Aorta (tissue), 5 donors: ENCODE data around the gene SH3PXD2B. TPM values are rescaled to one million over a fixed set of nuclear protein-coding genes. Genes with fewer than 3 reads are reported as not detected.

Source experiments
- ATAC-seq: fragments of 200-7000 bp; cut with Tn5 transposase; one replicate; pipeline ENCODE4 v1.9.1; 2022; ENCODE audit warnings: moderate library complexity; ENCODE audit not compliant: low FRiP score
- DNase-seq, 2 donors: peaks; one replicate each; pipeline ENCODE4 v3.0.0-alpha.2; 2020
- H3K27ac ChIP-seq, 2 donors: one replicate each; pipeline ENCODE4 v1.5.1; 2013; ENCODE audit warnings: low read length in 2 of 2, mild to moderate bottlenecking in 2 of 2, moderate library complexity in 2 of 2, control low read depth in 1 of 2, inconsistent platforms in 1 of 2, low read depth in 1 of 2
- H3K27me3 ChIP-seq, 2 donors: one replicate each; pipeline ENCODE4 v1.6.1; 2013; ENCODE audit warnings: control low read depth in 1 of 2, low read length in 1 of 2, mild to moderate bottlenecking in 1 of 2, moderate library complexity in 1 of 2; ENCODE audit not compliant: insufficient read depth in 2 of 2, control insufficient read depth in 1 of 2
- H3K36me3 ChIP-seq, 2 donors: one replicate each; pipeline ENCODE4 v1.6.1; 2013; ENCODE audit warnings: control low read depth in 1 of 2, low read length in 1 of 2, mild to moderate bottlenecking in 1 of 2; ENCODE audit not compliant: insufficient read depth in 2 of 2, control insufficient read depth in 1 of 2
- H3K4me1 ChIP-seq, 2 donors: one replicate each; pipeline ENCODE4 v1.6.1; 2013; ENCODE audit warnings: low read length in 2 of 2, control low read depth in 1 of 2, mild to moderate bottlenecking in 1 of 2, moderate library complexity in 1 of 2; ENCODE audit not compliant: insufficient read depth in 2 of 2, control insufficient read depth in 1 of 2
- H3K4me3 ChIP-seq, 2 donors: one replicate each; pipeline ENCODE4 v1.5.1; 2013; ENCODE audit warnings: low read length in 2 of 2, control low read depth in 1 of 2, mild to moderate bottlenecking in 1 of 2
- H3K9me3 ChIP-seq: one replicate; pipeline ENCODE4 v1.6.1; 2013; ENCODE audit warnings: mild to moderate bottlenecking, low read length; ENCODE audit not compliant: control insufficient read depth
- WGBS, 2 donors: extraction: QIAGEN DNeasy Blood & Tissue Kit; methylation state at CpG; one replicate each; pipeline ENCODE4 v1.1.7; 2013; 5-methylcytosine and 5-hydroxymethylcytosine counted together
- intact Hi-C, 2 donors: fragments of 100-400 bp; cut with DNase I; formaldehyde crosslinking; loops; one replicate each; pipeline versions ENCODE4 v1.14.2 to v1.15.0; 2022
- polyA plus RNA-seq, 2 donors: library from polyadenylated mRNA; stranded (reverse); fragments of 200-250 nt; gene quantifications; one replicate each; pipeline ENCODE4 v1.2.3, GENCODE V29; 2013
- total RNA-seq, 2 donors: library from RNA; stranded (reverse); fragmentation: NEBNext Ultra II Directional; extraction: Animal tissue kit (Norgen Biotek cat#: 25700); gene quantifications; one replicate each; pipeline ENCODE4 v1.2.1, GENCODE V29; 2021
- donor health status: healthy with polysubstance abuse.
- donor health status: Bipolar disorder and iron deficiency.
- donor health status: DM: no; HTN: no; CAD: no.
- donor health status: DM: no; HTN: no; CAD: no.
- donor health status: DM: yes; HTN: yes; CAD: no.

SH3PXD2B gene
- total and polyA plus RNA-seq, 4 donors: 4.5 to 69.1 (median 25.3) TPM

- Histone ChIP-seq H3K36me3 (no peaks in the 10 kb centered on the region), H3K4me3 (no peak overlapping the region), H3K27me3 (no peaks in the 10 kb centered on the region), H3K27ac (no peak overlapping the region), H3K9me3 (peaks cover 2% of the 10 kb centered on the region), H3K4me1 (no peaks in the 10 kb centered on the region)
- DNase-seq (no peak), ATAC-seq (no peak)
- WGBS, 2 donors: 49 to 65% methylated on average over 9 of the region's 9 CpGs
- intact Hi-C loops: loop anchor here in 1 of 2 donors (10.0 kb wide), 1 partner anchor 482 kb away; no protein-coding TSS in a partner anchor
Observed at GRCh38 chr5:172463031-172463430, 8.7 kb upstream of the SH3PXD2B start.

GRCh38 chr5:172459783-172460165 lies 5.4 kb upstream of the SH3PXD2B start:
- peaks cover 2% of the 10 kb centered on the region for H3K9me3 ChIP-seq
- 92 to 95% methylated on average over 5 of the region's 5 CpGs for WGBS, 2 donors
- DNase-seq: no peak
- no peak overlapping the region for H3K4me3 ChIP-seq
- no peaks in the 10 kb centered on the region for H3K36me3 ChIP-seq
- H3K27ac ChIP-seq: no peak overlapping the region
- intact Hi-C loops: loop anchor here (10.0 kb wide), 2 partner anchors 485 to 495 kb away; partner anchors contain the start of gene RPL26L1 (in 1 of the 2)
- H3K4me1 ChIP-seq: no peaks in the 10 kb centered on the region
- H3K27me3 ChIP-seq: no peaks in the 10 kb centered on the region
- ATAC-seq: no peak

- Histone ChIP-seq H3K36me3 (no peaks in the 10 kb centered on the region), H3K27me3 (no peaks in the 10 kb centered on the region), H3K27ac (no peak overlapping the region), H3K9me3 (peaks cover under 1% of the 10 kb centered on the region), H3K4me1 (no peaks in the 10 kb centered on the region), H3K4me3 (no peak overlapping the region)
- no peak for ATAC-seq
- no peak for DNase-seq
- intact Hi-C loops: loop anchor here in 1 of 2 donors (10.0 kb wide), 1 partner anchor 496 kb away; the partner anchor contains the start of gene RPL26L1
- 82 to 88% methylated on average over 9 of the region's 9 CpGs for WGBS, 2 donors
Observed at GRCh38 chr5:172458976-172459782, 4.9 kb upstream of the SH3PXD2B start.

GRCh38 chr5:172456076-172456722 lies 1.9 kb upstream of the SH3PXD2B start:
- H3K27ac ChIP-seq: no peak overlapping the region
- intact Hi-C loops: loop anchor here in 1 of 2 donors (10.0 kb wide), 1 partner anchor 499 kb away; the partner anchor contains the start of gene RPL26L1

GRCh38 chr5:172455511-172456061 lies 1.3 kb upstream of the SH3PXD2B start:
- H3K4me3 ChIP-seq: no peak overlapping the region
- H3K27ac ChIP-seq: no peak overlapping the region
- ATAC-seq: peak; percentile 30
- no peaks in the 10 kb centered on the region for H3K27me3 ChIP-seq
- no peaks in the 10 kb centered on the region for H3K4me1 ChIP-seq
- no peaks in the 10 kb centered on the region for H3K36me3 ChIP-seq
- DNase-seq: peak; percentile 69 to 85
- intact Hi-C loops: loop anchor here in 1 of 2 donors (10.0 kb wide), 1 partner anchor 499 kb away; the partner anchor contains the start of gene RPL26L1
- no peaks in the 10 kb centered on the region for H3K9me3 ChIP-seq
- WGBS, 2 donors: 33 to 54% methylated on average over 13 of the region's 13 CpGs

More at GRCh38 chr5:172456076-172456722, 1.9 kb upstream of the SH3PXD2B start:
- ATAC-seq (no peak), DNase-seq (no peak)
- WGBS, 2 donors: 64 to 76% methylated on average over 10 of the region's 10 CpGs
- no peaks in the 10 kb centered on the region for H3K36me3 ChIP-seq
- no peaks in the 10 kb centered on the region for H3K27me3 ChIP-seq
- no peak overlapping the region for H3K4me3 ChIP-seq
- no peaks in the 10 kb centered on the region for H3K9me3 ChIP-seq
- no peaks in the 10 kb centered on the region for H3K4me1 ChIP-seq

- WGBS, 2 donors: 70 to 79% methylated on average over 8 of the region's 8 CpGs
- Histone ChIP-seq H3K9me3 (no peaks in the 10 kb centered on the region), H3K4me1 (no peaks in the 10 kb centered on the region), H3K4me3 (no peak overlapping the region), H3K27ac (peak overlapping the region in 1 of 2 donors; percentile 6), H3K27me3 (no peaks in the 10 kb centered on the region), H3K36me3 (no peaks in the 10 kb centered on the region)
- no peak for ATAC-seq
- intact Hi-C loops: loop anchor here in 1 of 2 donors (10.0 kb wide), 1 partner anchor 500 kb away; the partner anchor contains the start of gene RPL26L1
- no peak for DNase-seq
Observed at GRCh38 chr5:172455087-172455381, 709 bp upstream of the SH3PXD2B start.

GRCh38 chr5:172453986-172454357 lies 353 bp downstream of the SH3PXD2B start:
- intact Hi-C loops: loop anchor here (5.0 to 10.0 kb wide), 2 partner anchors 37 to 501 kb away; partner anchors contain the start of gene RPL26L1 (in 1 of the 2)
- Histone ChIP-seq H3K36me3 (no peaks in the 10 kb centered on the region), H3K4me1 (no peaks in the 10 kb centered on the region), H3K9me3 (no peaks in the 10 kb centered on the region), H3K27ac (peak overlapping the region in 1 of 2 donors; percentile 89), H3K4me3 (peak overlapping the region; percentile 90 to 92), H3K27me3 (no peaks in the 10 kb centered on the region)
- 1% methylated on average over 10 to 35 of the region's 35 CpGs for WGBS, 2 donors
- ATAC-seq (peak; percentile 4), DNase-seq (peak; percentile 78 to 85)

GRCh38 chr5:172453206-172453985 lies 929 bp downstream of the SH3PXD2B start:
- ATAC-seq: peak; percentile 54
- peak overlapping the region in 1 of 2 donors; percentile 89 for H3K27ac ChIP-seq
- intact Hi-C loops: loop anchor here (5.0 to 10.0 kb wide), 2 partner anchors 36 to 501 kb away; partner anchors contain the start of gene RPL26L1 (in 1 of the 2)
- no peaks in the 10 kb centered on the region for H3K4me1 ChIP-seq
- no peaks in the 10 kb centered on the region for H3K36me3 ChIP-seq
- no peaks in the 10 kb centered on the region for H3K9me3 ChIP-seq
- DNase-seq: no peak
- no peaks in the 10 kb centered on the region for H3K27me3 ChIP-seq
- peak overlapping the region; percentile 90 to 92 for H3K4me3 ChIP-seq
- WGBS, 2 donors: 2% methylated on average over 24 of the region's 24 CpGs
